RCC 7860 (cell line): Measurements from ENCODE around the gene KRTAP20-3.

Experiments used
- DNase-seq: peaks from one replicate; pipeline ENCODE4 v3.0.0-alpha.2; 2015; ENCODE audit warnings: low spot score
- FAIRE-seq: peaks from 2 replicates; lab custom pipeline; 2012; peaks lifted over from hg19 to GRCh38; lab: Jason Lieb, UNC

The KRTAP20-3 gene

DNA sequence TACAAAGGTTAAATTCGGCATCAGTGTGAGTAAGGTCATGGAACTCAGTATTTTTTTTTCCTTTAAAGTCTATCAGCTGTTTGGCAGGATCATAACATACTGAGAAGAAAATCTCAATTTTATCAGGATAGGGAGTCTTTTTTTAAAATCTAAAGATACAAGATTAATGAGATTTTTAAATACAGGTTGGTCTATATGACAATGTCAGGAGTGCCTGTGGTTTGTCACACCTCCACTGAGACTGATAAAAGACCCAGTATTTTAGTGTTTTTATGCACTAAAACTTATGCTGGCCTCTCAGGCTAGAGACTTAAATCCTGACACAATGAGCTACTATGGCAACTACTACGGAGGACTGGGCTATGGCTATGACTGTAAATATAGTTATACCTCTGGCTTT lies at the start of gene KRTAP20-3:
Gene KRTAP20-3 (plus strand): TSS at position 301 of the 400 bp plus-strand sequence.
- FAIRE-seq (no peak), DNase-seq (no peak)

DNA sequence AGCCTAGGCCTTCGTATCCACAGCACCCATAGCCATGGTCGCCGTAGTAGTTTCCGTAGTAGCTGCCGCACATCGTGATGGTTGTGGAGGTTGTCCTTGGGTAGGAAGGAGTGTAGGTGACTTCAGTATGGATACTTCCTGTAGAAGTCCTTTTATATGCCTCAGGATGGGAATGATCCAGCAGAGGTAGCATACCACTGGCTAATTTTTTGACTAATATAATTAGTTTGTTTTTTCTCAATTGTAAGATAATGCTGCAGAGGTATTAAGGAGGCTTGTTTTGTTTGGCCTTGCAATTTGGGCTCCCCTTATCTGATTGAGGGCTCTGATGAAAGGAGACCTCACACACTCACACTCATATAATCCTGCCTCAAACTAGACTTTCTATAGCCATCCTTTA lies 43.9 kb upstream of the KRTAP20-3 start, which contains the start of gene KRTAP6-2:
Gene KRTAP6-2 (minus strand): TSS at position 101 of the 400 bp plus-strand sequence. CDS start 28 bp downstream, at position 73.
- FAIRE-seq: no peak
- DNase-seq: no peak

DNA sequence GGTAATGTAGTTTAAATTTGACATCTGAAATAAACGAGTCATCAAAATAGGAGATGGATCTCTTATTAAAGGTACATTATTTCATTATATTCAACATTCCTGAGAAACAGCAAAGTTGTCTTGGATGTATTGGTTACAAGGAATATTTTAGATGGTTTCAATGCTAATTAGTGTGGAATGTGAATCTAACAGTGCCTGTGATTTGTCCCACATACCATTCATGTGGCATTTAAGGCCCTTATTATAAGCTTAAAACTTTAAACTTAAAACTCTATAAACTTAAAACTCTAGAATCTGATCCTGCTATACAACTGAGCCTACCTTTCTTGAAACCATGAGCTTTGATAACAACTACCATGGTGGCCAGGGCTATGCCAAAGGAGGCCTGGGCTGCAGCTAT lies 41.9 kb upstream of the KRTAP20-3 start, which contains the start of gene KRTAP22-1:
Gene KRTAP22-1 (plus strand): TSS at position 301 of the 400 bp plus-strand sequence.
- DNase-seq (no peak), FAIRE-seq (no peak)

DNA sequence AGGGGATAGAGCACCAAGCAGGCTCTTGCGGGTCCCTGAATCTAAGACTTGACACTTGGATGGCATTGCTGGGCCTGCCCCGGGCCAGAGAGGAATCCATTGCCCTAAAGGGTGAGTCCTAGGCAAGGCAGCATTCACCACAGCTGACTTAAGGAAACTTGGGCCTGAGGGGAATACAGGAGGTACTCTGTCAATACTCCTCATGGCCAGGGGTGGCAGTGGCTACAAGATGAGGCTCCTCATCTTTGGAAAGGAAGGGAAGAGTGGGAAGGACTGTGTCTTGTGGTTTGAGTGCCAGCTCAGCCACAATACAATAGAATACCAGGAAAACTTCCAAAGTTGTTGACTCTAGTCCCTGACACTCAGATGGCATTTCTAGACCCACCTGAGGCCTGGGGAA lies 36.7 kb upstream of the KRTAP20-3 start:
- FAIRE-seq: no peak

DNA sequence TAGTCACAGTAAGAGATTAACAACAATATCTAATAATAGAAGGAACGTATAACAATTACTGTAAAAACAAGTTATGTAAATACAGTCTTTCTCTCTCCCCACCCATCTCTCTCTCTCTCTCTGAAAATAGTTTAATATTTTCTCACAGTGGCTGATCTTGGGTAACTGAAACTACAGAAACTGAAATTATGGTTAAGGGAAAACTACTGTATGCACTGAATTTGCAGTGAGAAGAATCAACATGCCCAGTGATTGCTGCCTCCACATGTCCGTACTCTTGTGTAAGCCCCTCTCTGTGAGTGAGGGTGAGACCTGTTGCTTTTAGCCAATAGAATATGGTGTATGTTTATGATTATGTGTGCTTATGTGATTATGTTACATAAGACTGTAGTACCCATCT lies 30.5 kb upstream of the KRTAP20-3 start:
- no peak for DNase-seq
- no peak for FAIRE-seq

More for the DNA sequence above, 36.7 kb upstream of the KRTAP20-3 start:
- no peak for DNase-seq

DNA sequence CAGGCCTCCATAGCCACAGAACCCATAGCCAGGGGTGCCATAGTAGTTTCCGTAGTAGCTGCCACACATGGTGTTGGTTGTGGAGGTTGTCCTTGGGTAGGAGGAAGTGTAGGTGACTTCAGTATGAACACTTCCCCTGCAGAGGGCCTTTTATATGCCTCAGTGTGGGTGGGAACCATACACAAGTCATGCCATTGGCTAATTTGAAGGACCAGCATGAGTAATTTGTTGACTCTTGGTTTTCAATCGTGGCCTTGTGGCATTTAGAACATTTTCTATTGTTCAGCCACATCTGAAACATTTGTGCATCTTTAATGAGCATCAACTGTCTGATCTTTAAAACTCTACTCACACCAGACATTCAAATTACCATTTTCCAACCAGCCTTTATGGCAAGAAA lies 28.8 kb upstream of the KRTAP20-3 start, which contains the start of gene KRTAP6-1:
Gene KRTAP6-1 (minus strand): TSS at position 95 of the 400 bp plus-strand sequence. CDS start 26 bp downstream, at position 69.
- FAIRE-seq: no peak
- DNase-seq: no peak

DNA sequence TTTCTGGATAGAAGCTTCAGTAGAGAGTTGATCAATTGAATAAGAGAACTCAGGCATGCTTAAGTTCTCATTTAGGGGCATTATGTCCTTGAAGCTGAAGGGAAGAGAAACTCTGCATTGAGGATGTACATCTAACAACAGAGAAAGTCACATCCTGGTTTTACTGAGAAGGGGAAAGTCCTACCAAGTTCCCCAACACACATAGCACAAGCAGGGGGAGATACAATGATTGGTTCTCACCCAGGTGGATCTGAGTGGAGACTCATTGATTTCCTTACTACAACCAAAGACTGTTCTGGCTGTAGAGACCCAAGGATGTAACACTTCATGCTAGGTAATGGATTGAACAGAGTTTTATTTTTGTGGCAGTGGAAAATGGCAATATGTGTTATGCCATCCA lies 27.5 kb upstream of the KRTAP20-3 start:
- FAIRE-seq (no peak), DNase-seq (no peak)

DNA sequence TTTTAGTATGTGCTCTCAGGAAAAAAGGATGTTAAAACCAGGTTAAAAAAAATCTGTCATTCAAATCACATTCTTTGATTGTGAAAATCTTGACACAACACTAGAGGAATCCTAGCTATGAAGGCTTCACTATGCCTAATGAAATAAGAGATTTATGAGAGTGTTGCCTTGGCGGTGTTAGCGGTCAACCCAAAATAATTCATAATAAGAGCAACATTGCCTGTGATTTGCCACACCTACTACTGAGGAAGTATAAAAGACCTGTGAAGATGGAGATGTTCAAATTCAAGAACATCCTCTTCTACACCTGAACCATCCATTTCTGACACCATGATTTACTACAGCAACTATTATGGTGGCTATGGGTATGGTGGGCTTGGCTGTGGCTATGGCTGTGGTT lies 26.5 kb upstream of the KRTAP20-3 start, which contains the start of gene KRTAP20-1:
Gene KRTAP20-1 (plus strand): TSS at position 301 of the 400 bp plus-strand sequence. CDS start 30 bp downstream, at position 331.
- no peak for FAIRE-seq

DNA sequence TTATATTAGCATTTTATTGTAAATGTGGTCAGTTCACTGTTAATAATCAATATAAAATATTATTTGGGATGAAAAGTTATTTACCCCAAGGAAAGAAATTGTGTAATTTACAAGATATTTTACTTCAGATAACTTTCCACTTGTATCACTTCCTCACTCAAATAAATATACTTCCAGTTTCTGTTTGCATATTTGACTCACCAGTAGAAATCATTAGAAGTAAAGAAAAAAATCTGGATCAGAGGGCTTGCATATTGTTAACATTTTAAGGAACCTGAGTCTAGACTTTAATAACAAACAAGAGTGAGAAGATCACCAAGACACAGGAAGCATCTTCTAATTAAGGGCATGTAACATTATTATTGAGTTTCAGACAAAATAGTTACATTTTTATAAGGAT lies 22.6 kb upstream of the KRTAP20-3 start:
- FAIRE-seq: no peak
- no peak for DNase-seq

More for the DNA sequence above, 26.5 kb upstream of the KRTAP20-3 start, which contains the start of gene KRTAP20-1:
- no peak for DNase-seq

DNA sequence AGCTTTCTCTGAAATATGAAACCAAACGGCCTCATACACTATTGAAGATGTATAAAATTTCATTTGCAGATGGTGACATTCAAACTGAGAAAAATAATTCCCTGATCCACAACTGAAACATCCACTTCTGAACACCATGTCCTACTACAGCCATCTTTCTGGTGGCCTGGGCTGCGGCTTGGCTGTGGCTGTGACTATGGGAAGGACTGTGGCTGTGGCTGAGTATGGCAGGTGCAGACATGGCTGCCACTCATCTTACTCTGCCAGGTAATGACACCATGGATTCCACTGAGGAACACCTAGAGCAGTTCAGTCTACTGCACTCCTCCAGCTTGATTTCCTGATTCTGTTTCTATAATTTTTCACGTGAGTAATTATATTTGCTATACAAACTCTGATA lies 22.1 kb upstream of the KRTAP20-3 start, which contains the start of gene KRTAP20-4:
Gene KRTAP20-4 (plus strand): TSS at position 106 of the 400 bp plus-strand sequence.
- DNase-seq (no peak), FAIRE-seq (no peak)

DNA sequence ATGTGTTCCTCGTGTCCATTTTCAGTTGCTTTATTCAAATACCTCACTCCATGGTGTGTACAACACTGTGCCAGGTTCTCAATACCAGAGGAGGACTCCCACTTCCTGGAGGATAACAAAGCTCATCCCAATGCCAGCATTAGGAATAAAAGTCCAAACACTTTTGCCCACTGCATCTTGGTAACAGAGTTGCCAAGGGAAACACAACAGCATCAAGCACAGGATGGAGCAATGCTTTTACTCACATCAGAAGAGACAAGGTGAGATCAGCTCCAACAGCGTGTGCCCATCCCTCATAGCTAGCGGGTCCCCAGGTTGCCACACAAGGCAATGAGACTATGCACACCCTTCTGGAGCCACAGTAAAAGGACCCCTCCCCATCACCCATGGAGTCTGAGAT lies 19.3 kb upstream of the KRTAP20-3 start:
- DNase-seq (no peak), FAIRE-seq (no peak)

DNA sequence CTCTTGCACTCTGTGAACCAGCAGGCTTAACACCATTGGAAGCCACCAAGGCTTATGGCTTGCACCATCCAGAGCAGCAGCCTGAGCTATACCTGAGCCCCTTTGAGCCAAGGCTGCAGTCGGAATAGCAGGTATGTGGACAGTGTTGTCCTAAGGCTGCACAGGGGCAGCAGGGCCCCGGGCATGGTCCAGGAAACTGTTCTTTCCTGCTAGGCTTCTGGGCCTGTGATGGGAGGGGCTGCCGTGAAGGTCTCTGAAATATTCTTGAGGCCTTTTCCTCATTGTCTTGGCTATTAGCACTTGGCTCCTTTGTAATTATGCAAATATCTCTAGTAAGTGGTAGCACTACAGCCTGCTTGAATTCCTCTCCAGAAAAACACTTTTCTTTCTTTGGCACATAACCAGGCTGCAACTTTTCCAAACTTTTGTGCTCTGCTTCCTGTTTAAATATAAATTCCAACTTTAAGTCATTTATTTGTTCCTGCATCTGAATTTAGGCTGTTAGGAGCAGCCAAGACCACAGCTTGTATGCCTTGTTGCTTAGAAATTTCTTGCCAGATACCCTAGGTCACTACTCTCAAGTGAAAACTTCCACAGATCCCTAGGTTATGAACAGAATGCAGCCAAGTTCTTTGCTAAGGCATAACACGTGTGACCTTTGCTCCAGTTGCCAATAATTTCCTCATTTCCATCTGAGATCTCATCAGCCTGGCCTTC lies 17.1 kb upstream of the KRTAP20-3 start:
- no peak for FAIRE-seq

DNA sequence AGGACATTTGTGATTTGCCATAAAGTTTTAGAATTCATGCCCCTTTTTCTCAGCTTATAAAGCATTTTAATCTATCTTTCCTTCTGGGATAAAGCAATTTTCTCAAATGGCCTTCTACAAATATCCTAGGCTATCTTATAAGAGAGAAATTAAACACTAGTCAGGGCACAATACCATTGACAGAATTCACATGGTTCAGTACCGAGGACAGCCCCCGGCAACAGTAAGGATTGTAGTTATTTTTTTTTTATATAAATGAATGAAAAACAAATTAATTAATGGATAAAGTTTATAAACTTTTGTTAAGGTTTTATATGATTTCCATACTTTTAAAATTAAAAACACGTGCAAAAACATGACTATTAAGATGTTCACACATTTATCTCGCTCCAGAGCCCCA lies 14.6 kb upstream of the KRTAP20-3 start:
- DNase-seq: no peak
- FAIRE-seq: no peak

More for the DNA sequence above, 17.1 kb upstream of the KRTAP20-3 start:
- DNase-seq: no peak

DNA sequence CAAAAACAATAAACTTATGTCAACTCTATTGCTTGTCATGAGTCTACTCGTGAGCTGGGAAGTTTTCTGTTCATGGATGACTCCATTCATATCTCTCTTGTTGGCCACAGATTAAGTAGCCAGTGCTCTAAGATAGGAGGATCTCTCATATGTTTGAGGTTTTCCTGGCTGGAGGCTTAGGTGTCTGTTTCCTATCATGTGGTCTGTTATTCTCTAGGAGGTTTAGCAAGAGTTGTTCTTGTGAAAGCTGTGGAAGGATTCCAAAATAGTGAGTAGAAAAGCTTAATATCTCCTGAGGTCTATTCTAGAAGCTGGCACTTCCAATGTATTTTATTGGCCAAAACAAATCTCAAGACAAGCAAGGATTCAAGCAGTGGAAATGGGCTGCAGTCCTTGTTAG lies 13.5 kb upstream of the KRTAP20-3 start:
- FAIRE-seq (no peak), DNase-seq (no peak)

DNA sequence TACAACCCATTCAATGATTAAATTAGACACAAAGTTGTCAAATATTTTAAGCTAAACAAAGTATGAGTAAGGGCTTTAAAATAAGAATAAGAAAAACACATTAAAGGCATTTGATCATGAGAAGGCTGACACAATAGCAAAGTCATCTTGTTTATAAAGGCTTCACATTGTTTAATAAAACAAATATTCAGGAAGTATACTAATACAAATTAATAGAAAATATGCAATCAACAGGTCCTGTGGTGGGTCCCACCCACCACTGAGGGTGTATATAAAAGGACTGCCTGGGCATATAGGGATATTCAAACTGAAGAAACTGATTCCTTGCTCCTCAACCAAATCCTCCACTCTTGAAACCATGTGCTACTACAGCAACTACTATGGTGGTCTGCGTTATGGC lies 7.8 kb upstream of the KRTAP20-3 start, which contains the start of gene KRTAP20-2:
Gene KRTAP20-2 (plus strand): TSS at position 301 of the 400 bp plus-strand sequence. CDS start 58 bp downstream, at position 359.
- no peak for DNase-seq
- no peak for FAIRE-seq

DNA sequence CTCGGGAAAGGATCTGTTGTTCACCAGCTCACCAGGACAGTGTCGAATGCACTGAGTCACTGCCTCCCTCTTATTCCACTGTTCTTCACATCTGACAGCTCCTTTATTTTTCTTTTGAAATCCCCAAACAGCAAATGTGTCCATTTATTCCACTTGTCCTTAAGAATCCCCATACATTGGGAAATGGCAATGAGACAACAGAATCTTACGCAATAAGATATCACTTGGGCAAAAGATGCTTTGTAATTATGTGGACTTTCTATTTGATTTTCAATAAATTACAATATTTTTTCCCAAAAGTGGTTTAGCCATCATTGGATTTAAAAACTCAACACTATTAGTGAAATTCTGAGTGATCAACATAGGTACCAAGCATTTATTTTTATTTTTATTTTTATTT lies 4.0 kb upstream of the KRTAP20-3 start:
- FAIRE-seq (no peak), DNase-seq (no peak)

DNA sequence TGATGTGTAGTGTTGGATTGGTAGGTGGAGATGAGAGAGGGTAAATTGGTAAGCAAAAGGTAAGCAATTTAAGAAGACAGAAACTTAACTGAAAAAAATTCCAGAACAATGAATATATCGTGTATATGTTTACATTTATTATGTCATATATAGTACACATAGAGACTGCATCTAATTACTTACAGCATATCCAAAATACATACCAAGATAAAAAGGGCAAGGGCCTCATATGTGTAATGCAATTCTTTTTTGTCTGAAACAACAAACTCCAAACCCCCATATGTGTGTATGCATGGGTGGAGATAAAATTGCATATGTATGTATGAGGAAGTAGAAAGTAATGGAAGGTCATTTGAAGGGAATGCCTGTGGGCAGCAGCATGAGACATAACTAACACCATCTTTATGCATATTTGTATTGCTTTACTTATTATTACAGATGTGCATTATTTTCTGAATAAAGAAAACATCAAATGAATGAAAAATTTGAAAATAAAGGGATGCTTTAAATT lies 4.3 kb downstream of the KRTAP20-3 start:
- FAIRE-seq: no peak
- DNase-seq: no peak

DNA sequence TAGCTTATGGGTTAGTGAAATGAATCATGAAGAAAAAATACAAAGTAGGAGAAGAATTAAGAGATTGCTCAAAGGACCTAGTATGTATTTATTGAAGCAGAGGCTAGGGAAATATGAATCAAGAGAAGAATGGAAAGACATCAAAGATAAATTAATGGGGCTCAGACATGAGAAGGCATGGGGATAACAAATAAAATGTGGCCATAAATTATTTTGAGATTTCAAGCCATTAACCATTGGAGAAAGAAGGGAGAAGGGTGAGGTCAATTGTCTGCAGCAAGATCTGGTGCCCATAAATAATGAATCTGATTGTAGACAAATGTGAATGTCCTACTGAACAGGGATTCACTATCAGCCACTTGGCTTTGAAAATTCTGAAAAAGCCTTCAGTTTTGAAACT lies 10.2 kb downstream of the KRTAP20-3 start:
- no peak for DNase-seq
- FAIRE-seq: no peak

DNA sequence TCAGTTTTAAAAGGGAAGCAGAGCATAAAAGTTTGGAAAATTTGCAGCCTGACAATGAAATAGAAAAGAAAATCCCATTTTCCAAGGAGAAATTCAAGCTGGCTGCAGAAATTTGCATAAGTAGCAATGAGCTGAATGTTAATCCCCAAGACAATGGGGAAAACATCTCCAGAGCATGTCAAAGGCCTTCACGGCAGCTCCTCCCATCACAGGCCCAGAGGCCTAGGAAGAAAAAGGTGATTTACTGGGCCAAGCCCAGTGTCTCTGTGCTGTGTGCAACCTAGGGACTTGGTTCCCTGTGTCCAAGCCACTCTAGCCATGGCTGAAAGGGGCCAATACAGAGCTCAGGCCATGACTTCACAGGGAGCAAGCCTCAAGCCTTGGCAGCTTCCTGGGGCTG lies 26.1 kb downstream of the KRTAP20-3 start:
- no peak for FAIRE-seq
- DNase-seq: no peak

DNA sequence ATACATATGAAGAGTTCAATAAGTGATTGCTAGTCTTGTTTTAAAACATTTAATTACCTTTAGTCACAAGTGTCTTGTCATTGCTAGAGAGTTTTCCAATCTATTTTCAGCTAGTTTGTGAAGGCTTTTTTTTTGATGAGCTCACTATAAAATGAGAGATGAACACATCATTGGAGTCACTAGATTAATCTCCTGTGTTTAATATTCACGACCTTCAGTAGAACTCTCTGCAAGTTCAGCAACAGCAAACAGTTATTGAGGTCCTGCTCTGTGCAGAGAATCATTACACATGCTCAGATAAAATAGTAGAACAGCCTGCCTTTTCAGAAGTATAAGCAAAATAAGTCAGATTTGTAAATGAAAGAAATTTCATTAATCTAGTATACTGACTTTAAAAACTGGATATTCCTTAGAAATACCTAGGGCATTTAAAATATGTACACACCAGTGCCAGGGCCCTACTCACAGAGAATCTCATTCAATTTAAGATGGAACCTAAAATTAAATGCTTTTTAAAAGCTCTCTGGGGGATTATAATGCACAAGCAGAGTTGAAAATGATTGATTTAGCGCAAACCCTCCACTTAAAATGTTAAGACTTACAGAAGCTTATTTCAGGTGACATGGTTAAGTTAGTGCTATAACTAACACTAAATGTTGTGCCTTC lies 30.5 kb downstream of the KRTAP20-3 start:
- FAIRE-seq (no peak), DNase-seq (no peak)

DNA sequence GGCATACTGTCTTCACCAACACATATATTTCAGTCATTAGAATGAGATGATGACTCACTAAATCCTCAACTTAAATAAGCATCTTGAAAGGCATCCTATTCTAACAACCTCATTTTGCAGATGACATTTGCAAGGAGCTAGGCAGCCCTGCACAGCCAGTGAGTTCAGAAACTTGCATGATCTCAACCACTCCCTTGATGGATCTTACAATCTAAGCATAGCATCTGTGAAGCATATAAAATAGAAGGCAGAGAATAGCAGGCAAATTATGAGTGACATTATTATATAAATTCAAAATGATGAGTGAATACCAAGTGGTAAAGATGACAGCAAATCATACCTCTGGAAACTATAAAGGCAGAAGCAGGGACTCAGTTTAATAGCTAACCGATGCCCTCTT lies 31.6 kb downstream of the KRTAP20-3 start:
- DNase-seq (no peak), FAIRE-seq (no peak)
